Upper lobe of left lung (tissue), 6 donors: ENCODE results near the gene CRYBA1. TPM values are rescaled to one million over a fixed set of nuclear protein-coding genes. Genes with fewer than 3 reads are reported as not detected.

Experiments used
- ATAC-seq, 2 donors: fragments of 200-7000 bp; cut with Tn5 transposase; one replicate each; pipeline ENCODE4 v1.9.1; 2022; ENCODE audit warnings: mild to moderate bottlenecking in 2 of 2, moderate library complexity in 2 of 2; ENCODE audit not compliant: low FRiP score in 2 of 2
- DNase-seq, 2 donors: peaks; one replicate each; pipeline ENCODE4 v3.0.0-alpha.2; 2019 to 2020
- H3K27ac ChIP-seq, 4 donors: fragments of 200-600 bp; sonication (generic); one replicate each; pipeline ENCODE4 v1.5.1; 2016 to 2019
- H3K27me3 ChIP-seq, 4 donors: fragments of 200-600 bp; sonication (generic); one replicate each; pipeline ENCODE4 v1.5.1; 2017 to 2019
- H3K36me3 ChIP-seq, 4 donors: fragments of 200-600 bp; sonication (generic); one replicate each; pipeline ENCODE4 v1.5.1; 2016 to 2019
- H3K4me1 ChIP-seq, 4 donors: fragments of 200-600 bp; sonication (generic); one replicate each; pipeline ENCODE4 v1.5.1; 2018 to 2019
- H3K4me3 ChIP-seq, 4 donors: fragments of 200-600 bp; sonication (generic); one replicate each; pipeline ENCODE4 v1.5.1; 2017 to 2019; ENCODE audit warnings: mild to moderate bottlenecking in 2 of 4, moderate library complexity in 1 of 4
- H3K9me3 ChIP-seq, 4 donors: fragments of 200-600 bp; sonication (generic); one replicate each; pipeline ENCODE4 v1.5.1; 2018 to 2019
- CTCF ChIP-seq, 6 experiments: fragments of 450-650 bp in 4 of 6; fragments of 200-600 bp in 2 of 6; sonication (generic) in 2 of 6; IDR thresholded peaks; one replicate each; pipeline ENCODE4 v1.5.1; 2016 to 2019; ENCODE audit warnings: antibody characterized with exemption in 6 of 6
- EP300 ChIP-seq, 4 donors: sonication (generic); formaldehyde crosslinking; IDR thresholded peaks; one replicate each; pipeline ENCODE4 v1.5.1; 2017; ENCODE audit warnings: antibody characterized with exemption in 4 of 4, control low read depth in 2 of 4
- POLR2A ChIP-seq, 4 donors: fragments of 450-650 bp; IDR thresholded peaks; one replicate each; pipeline ENCODE4 v1.5.1; 2016 to 2017; ENCODE audit warnings: antibody characterized with exemption in 4 of 4, mild to moderate bottlenecking in 2 of 4
- POLR2AphosphoS5 ChIP-seq, 2 donors: sonication (generic); formaldehyde crosslinking; IDR thresholded peaks; one replicate each; pipeline ENCODE4 v1.5.1; 2017; ENCODE audit warnings: antibody characterized with exemption in 2 of 2
- WGBS, 2 donors: methylation state at CpG; one replicate each; pipeline ENCODE4 v1.1.5; 2017 to 2018; 5-methylcytosine and 5-hydroxymethylcytosine counted together
- total RNA-seq, 6 donors: library from RNA; depleted of rRNA in 4 of 6; stranded (reverse); fragments of >200 nt in 4 of 6; gene quantifications; one replicate each; pipeline versions ENCODE4 v1.1.0 to v1.2.1, GENCODE V29; 2016 to 2021
- donor health status: DM: no; HTN: no; CAD: no; lungs with moderate emphysema.
- donor health status: DM: no; HTN: yes; CAD: no; lungs with severe emphysema.

Gene CRYBA1
- total RNA-seq, 6 donors from 2014 or later: not detected

GRCh38 chr17:29209073-29209472 is 37.6 kb upstream of the CRYBA1 start:
- Histone ChIP-seq H3K27ac (no peak overlapping the region), H3K9me3 (no peaks in the 10 kb centered on the region), H3K4me3 (no peak overlapping the region), H3K36me3 (no peaks in the 10 kb centered on the region), H3K27me3 (no peaks in the 10 kb centered on the region), H3K4me1 (no peaks in the 10 kb centered on the region)
- TF ChIP-seq POLR2AphosphoS5 (IDR thresholded peaks at IDR 0.05) (no peak), POLR2A (IDR thresholded peaks at IDR 0.05) (no peak), CTCF (IDR thresholded peaks at IDR 0.05) (no peak), EP300 (IDR thresholded peaks at IDR 0.05) (no peak)
- WGBS, 2 donors: 86 to 87% methylated on average over 5 of the region's 5 CpGs
- ATAC-seq: no peak
- DNase-seq: no peak

GRCh38 chr17:29210879-29211278 is 35.8 kb upstream of the CRYBA1 start:
- DNase-seq: no peak
- TF ChIP-seq CTCF (IDR thresholded peaks at IDR 0.05): no peak
- TF ChIP-seq POLR2AphosphoS5 (IDR thresholded peaks at IDR 0.05): no peak
- no peak for TF ChIP-seq POLR2A (IDR thresholded peaks at IDR 0.05)
- Histone ChIP-seq H3K27ac (no peak overlapping the region), H3K4me1 (no peaks in the 10 kb centered on the region), H3K9me3 (no peaks in the 10 kb centered on the region), H3K27me3 (no peaks in the 10 kb centered on the region), H3K36me3 (no peaks in the 10 kb centered on the region), H3K4me3 (no peak overlapping the region)
- no peak for ATAC-seq
- 63 to 65% methylated on average over 2 of the region's 2 CpGs for WGBS, 2 donors

GRCh38 chr17:29212094-29212631 is 34.5 kb upstream of the CRYBA1 start:
- DNase-seq (no peak), ATAC-seq (no peak)
- Histone ChIP-seq H3K4me3 (no peak overlapping the region), H3K27ac (no peak overlapping the region), H3K36me3 (no peaks in the 10 kb centered on the region), H3K27me3 (no peaks in the 10 kb centered on the region), H3K9me3 (no peaks in the 10 kb centered on the region), H3K4me1 (no peaks in the 10 kb centered on the region)
- no peak for TF ChIP-seq POLR2AphosphoS5 (IDR thresholded peaks at IDR 0.05)
- WGBS, 2 donors: 100% methylated on average over 1 of the region's 1 CpG

- Histone ChIP-seq H3K4me3 (no peak overlapping the region), H3K4me1 (no peaks in the 10 kb centered on the region), H3K9me3 (no peaks in the 10 kb centered on the region), H3K27me3 (no peaks in the 10 kb centered on the region), H3K36me3 (no peaks in the 10 kb centered on the region), H3K27ac (no peak overlapping the region)
- ATAC-seq: peak in 1 of 2 donors; percentile 59
- WGBS, 2 donors: 88 to 91% methylated on average over 5 of the region's 5 CpGs
- TF ChIP-seq POLR2A (IDR thresholded peaks at IDR 0.05): no peak
- DNase-seq: no peak
These were observed 34.0 kb upstream of the CRYBA1 start for GRCh38 chr17:29212681-29213121.

- WGBS, 2 donors: 81 to 91% methylated on average over 7 to 8 of the region's 8 CpGs
- peak in 1 of 2 donors; percentile 47 for ATAC-seq
- no peaks in the 10 kb centered on the region for H3K36me3 ChIP-seq
- H3K9me3 ChIP-seq: no peaks in the 10 kb centered on the region
- no peaks in the 10 kb centered on the region for H3K27me3 ChIP-seq
- H3K4me3 ChIP-seq: no peak overlapping the region
- H3K27ac ChIP-seq: no peak overlapping the region
- TF ChIP-seq POLR2A (IDR thresholded peaks at IDR 0.05) (no peak), POLR2AphosphoS5 (IDR thresholded peaks at IDR 0.05) (no peak), CTCF (IDR thresholded peaks at IDR 0.05) (no peak), EP300 (IDR thresholded peaks at IDR 0.05) (no peak)
- H3K4me1 ChIP-seq: peaks cover 4 to 5% (median 4%) of the 10 kb centered on the region in 4 donors
- peak in 1 of 2 donors; percentile 63 for DNase-seq
These were observed 32.2 kb upstream of the CRYBA1 start for GRCh38 chr17:29214215-29215146.
